K562 (cell line): ENCODE measurements around the gene C1orf105. TPM values are rescaled to one million over a fixed set of nuclear protein-coding genes. Genes with fewer than 3 reads are reported as not detected.

Source experiments
- ATF4 ChIP-seq: fragments of 450-650 bp; formaldehyde crosslinking; IDR thresholded peaks from 2 replicates; pipeline ENCODE4 v1.4.0; 2022; ENCODE audit warnings: mild to moderate bottlenecking, moderate library complexity
- CC2D1A ChIP-seq: fragments of 450-650 bp; IDR thresholded peaks from 2 replicates; pipeline ENCODE4 v1.6.1; 2017; ENCODE audit warnings: mild to moderate bottlenecking
- CTCF ChIP-seq, 3 experiments: IDR thresholded peaks in 2 of 3; conservative IDR thresholded peaks in 1 of 3; 2 replicates each; pipeline ENCODE4 v1.5.1; 2011 to 2012; ENCODE audit warnings: low read length in 3 of 3, mild to moderate bottlenecking in 3 of 3, control low read depth in 2 of 3, improper control_type of control experiment in 1 of 3, inconsistent platforms in 1 of 3, low read depth in 1 of 3, mixed read lengths in 1 of 3, moderate library complexity in 1 of 3; ENCODE audit not compliant: insufficient read depth in 2 of 3
- KHSRP ChIP-seq: fragments of 450-650 bp; IDR thresholded peaks from 2 replicates; pipeline ENCODE4 v1.6.1; 2017
- PYGO2 ChIP-seq: fragments of 450-650 bp; IDR thresholded peaks from 2 replicates; pipeline ENCODE4 v1.6.1; 2016; ENCODE audit warnings: mild to moderate bottlenecking, missing genetic modification characterization, moderate library complexity, missing compliant biosample characterization
- REST ChIP-seq, 2 experiments: fragments of 450-650 bp; formaldehyde crosslinking in 1 of 2; IDR thresholded peaks; 2 replicates each; pipeline versions ENCODE4 v1.4.0 to v1.6.1; 2014 to 2020; ENCODE audit warnings: mild to moderate bottlenecking in 2 of 2, borderline replicate concordance in 1 of 2, low read depth in 1 of 2
- SP1 ChIP-seq: sonication (generic); formaldehyde crosslinking; IDR thresholded peaks from 2 replicates; pipeline ENCODE4 v1.8.1; 2022; ENCODE audit warnings: mild to moderate bottlenecking, missing genetic modification reagents
- ZBED1 ChIP-seq: IDR thresholded peaks from 2 replicates; pipeline ENCODE4 v1.6.1; 2014
- ZHX1 ChIP-seq: fragments of 150-350 bp; conservative IDR thresholded peaks from 2 replicates; pipeline ENCODE4 v1.6.1; 2014; ENCODE audit warnings: low read length
- ZNF165 ChIP-seq: fragments of 250-450 bp; sonication (Bioruptor Pico); IDR thresholded peaks from 2 replicates; pipeline ENCODE4 v1.4.0; 2020; ENCODE audit warnings: borderline replicate concordance
- ZNF408 ChIP-seq: fragments of 250-450 bp; sonication (Bioruptor Pico); IDR thresholded peaks from 2 replicates; pipeline ENCODE4 v1.4.0; 2020; ENCODE audit warnings: low read depth, mild to moderate bottlenecking, moderate library complexity
- polyA plus RNA-seq, 8 experiments: library from polyadenylated mRNA; depleted of rRNA in 4 of 8; stranded (reverse) in 5 of 8; unstranded in 3 of 8; fragments of >200 nt; fragmentation: Nextera tagmentation in 2 of 8; fragmentation: Illumina TruSeq in 1 of 8; extraction: Ambion mirVana in 2 of 8; extraction: Trizol in 1 of 8; gene quantifications; 2 replicates each; pipeline versions ENCODE4 v1.2.1 to v1.2.3, GENCODE V29; 2011 to 2014; ENCODE audit warnings: inconsistent platforms in 1 of 8, missing spikeins in 1 of 8
- total RNA-seq, 7 experiments: library from RNA; depleted of rRNA in 6 of 7; stranded (reverse); fragments of >200 nt in 6 of 7; fragmentation: Illumina TruSeq in 2 of 7; extraction: Trizol in 2 of 7; gene quantifications; 2 replicates each; pipeline versions ENCODE4 v1.2.1 to v1.2.3, GENCODE V29; 2011 to 2021; ENCODE audit warnings: low replicate concordance in 1 of 7

The C1orf105 gene
- total and polyA plus RNA-seq, 9 of the 15 experiments (the other 6 are each of a cell fraction or from before 2014, with no cell fraction given): 0.08 TPM; not detected in 8

- TF ChIP-seq KHSRP (no peak), ZHX1 (0 out of 2 replicates have a peak, but pooled peaks have one; percentile 76), REST (IDR thresholded peaks at IDR 0.05; ENCODE audit: borderline replicate concordance) (peak; percentile 90), REST (CRISPR knock-in tag; IDR thresholded peaks at IDR 0.05; ENCODE audit: low read depth) (no peak), SP1 (no peak), ATF4 (CRISPR knock-in tag) (0 out of 2 replicates have a peak, but pooled peaks have one; percentile 29), ZNF165 (CRISPR knock-in tag) (no peak), CTCF (IDR thresholded peaks at IDR 0.05 in 2 of 3, conservative IDR thresholded peaks at IDR 0.05 in 1 of 3; ENCODE audit: insufficient read depth in 2 of 3, low read depth in 1 of 3, low read length in 3 of 3) (peak; percentile 95 to 100 (median 99)), CC2D1A (peak; percentile 77), ZNF408 (no peak), ZBED1 (no peak), PYGO2 (tag) (0 out of 2 replicates have a peak, but pooled peaks have one; percentile 47)
Observed at GRCh38 chr1:172449585-172450523, 29.4 kb downstream of the C1orf105 start (continued).
